Esophagus squamous epithelium (tissue), 5 donors: ENCODE measurements around the gene COLQ. TPM values are rescaled to one million over a fixed set of nuclear protein-coding genes. Genes with fewer than 3 reads are reported as not detected.
"Not testable (repeated sequence)": the region's sequence is repeated elsewhere in the genome, so short reads cannot be mapped to it uniquely, and the experiment has no call there.

Source experiments
- DNase-seq: peaks from one replicate; lab custom pipeline; 2025; lab: John Stamatoyannopoulos, UW
- H3K27ac ChIP-seq, 4 donors: fragments of 200-600 bp; sonication (generic); one replicate each; pipeline ENCODE4 v1.5.1; 2016 to 2019; ENCODE audit warnings: mild to moderate bottlenecking in 1 of 4
- H3K27me3 ChIP-seq, 4 donors: fragments of 200-600 bp; sonication (generic); 1 replicate in 3 of 4; 2 replicates in 1 of 4; pipeline versions ENCODE4 v1.5.1 to v1.6.0; 2017 to 2021; ENCODE audit warnings: antibody characterized with exemption in 1 of 4
- H3K36me3 ChIP-seq, 3 donors: fragments of 200-600 bp; sonication (generic); one replicate each; pipeline ENCODE4 v1.5.1; 2016 to 2019
- H3K4me1 ChIP-seq, 3 donors: fragments of 200-600 bp; sonication (generic); one replicate each; pipeline ENCODE4 v1.5.1; 2017 to 2019
- H3K4me3 ChIP-seq, 4 donors: fragments of 200-600 bp; sonication (generic); 1 replicate in 3 of 4; 2 replicates in 1 of 4; pipeline ENCODE4 v1.5.1; 2016 to 2019; ENCODE audit warnings: mild to moderate bottlenecking in 2 of 4, moderate library complexity in 1 of 4
- H3K9me3 ChIP-seq, 3 donors: fragments of 200-600 bp; sonication (generic); one replicate each; pipeline ENCODE4 v1.5.1; 2016 to 2019
- CTCF ChIP-seq, 6 experiments: fragments of 450-650 bp in 4 of 6; fragments of 200-600 bp in 2 of 6; sonication (generic) in 2 of 6; IDR thresholded peaks; one replicate each; pipeline ENCODE4 v1.5.1; 2016 to 2019; ENCODE audit warnings: antibody characterized with exemption in 6 of 6, mild to moderate bottlenecking in 4 of 6, moderate library complexity in 4 of 6
- POLR2A ChIP-seq, 4 donors: fragments of 450-650 bp; IDR thresholded peaks; one replicate each; pipeline ENCODE4 v1.6.1; 2017; ENCODE audit warnings: antibody characterized with exemption in 4 of 4, mild to moderate bottlenecking in 4 of 4, moderate library complexity in 3 of 4
- WGBS, 2 donors: methylation state at CpG; one replicate each; pipeline ENCODE4 v1.1.5; 2018; 5-methylcytosine and 5-hydroxymethylcytosine counted together
- intact Hi-C: fragments of 100-400 bp; cut with DNase I; formaldehyde crosslinking; loops from one replicate; pipeline ENCODE4 v1.15.0; 2022
- total RNA-seq, 4 donors: library from RNA; depleted of rRNA; stranded (reverse); fragments of >200 nt; gene quantifications; one replicate each; pipeline ENCODE4 v1.1.0, GENCODE V29; 2016
- donor health status: DM: yes; HTN: yes; CAD: no.

The COLQ gene
- total RNA-seq, 4 donors from 2014 or later: 0.70 to 1.1 (median 0.89) TPM

- Histone ChIP-seq H3K36me3 (peaks cover 6 to 51% (median 8%) of the 10 kb centered on the region in 3 donors), H3K9me3 (no peaks in the 10 kb centered on the region), H3K27ac (peak overlapping the region; percentile 76 to 92 (median 89)), H3K4me3 (peak overlapping the region; percentile 71 to 97 (median 88)), H3K4me1 (peaks cover 4 to 63% (median 20%) of the 10 kb centered on the region in 3 donors), H3K27me3 (no peaks in the 10 kb centered on the region)
- WGBS, 2 donors: 1 to 4% methylated on average over 10 to 11 of the region's 11 CpGs
- TF ChIP-seq CTCF (IDR thresholded peaks at IDR 0.05): no peak
- intact Hi-C loops: loop anchor here (10.0 kb wide), 1 partner anchor 137 kb away; no protein-coding TSS in a partner anchor
- no peak for DNase-seq
Observed at GRCh38 chr3:15427981-15428380, 93.5 kb downstream of the COLQ start.

- H3K9me3 ChIP-seq: no peaks in the 10 kb centered on the region
- WGBS, 2 donors: 0% methylated on average over 11 to 21 of the region's 52 CpGs
- no peaks in the 10 kb centered on the region for H3K27me3 ChIP-seq
- TF ChIP-seq POLR2A (IDR thresholded peaks at IDR 0.05): peak in 1 of 4 donors; percentile 29
- peak in 4 of 6 experiments; percentile 14 to 45 (median 25) for TF ChIP-seq CTCF (IDR thresholded peaks at IDR 0.05)
- intact Hi-C loops: loop anchor here (10.0 kb wide), 1 partner anchor 137 kb away; no protein-coding TSS in a partner anchor
- peaks cover 1 to 51% (median 6%) of the 10 kb centered on the region in 3 donors for H3K36me3 ChIP-seq
- peaks cover 4 to 63% (median 20%) of the 10 kb centered on the region in 3 donors for H3K4me1 ChIP-seq
- peak; percentile 17 for DNase-seq
- peak within 1 kb of the TSS; percentile 71 to 97 (median 88) for H3K4me3 ChIP-seq
- peak within 1 kb of the TSS; percentile 76 to 92 (median 89) for H3K27ac ChIP-seq
Observed at GRCh38 chr3:15427182-15427880, 94.2 kb downstream of the COLQ start, which contains the start of the genes EAF1 and METTL6. Gene EAF1 (plus strand): TSS chr3:15427598. CDS start chr3:15427780, 182 bp downstream. Gene METTL6 (minus strand): TSS chr3:15427544. CDS start chr3:15426511, 1,033 bp downstream.

- Histone ChIP-seq H3K27ac (peak overlapping the region; percentile 76 to 92 (median 89)), H3K4me1 (peaks cover 4 to 63% (median 20%) of the 10 kb centered on the region in 3 donors), H3K27me3 (no peaks in the 10 kb centered on the region), H3K4me3 (peak overlapping the region; percentile 71 to 97 (median 88)), H3K9me3 (no peaks in the 10 kb centered on the region), H3K36me3 (peaks cover 0 to 51% (median 6%) of the 10 kb centered on the region in 3 donors)
- intact Hi-C loops: loop anchor here (10.0 kb wide), 1 partner anchor 138 kb away; no protein-coding TSS in a partner anchor
- no peak for DNase-seq
- WGBS, 2 donors: 52 to 63% methylated on average over 13 to 16 of the region's 16 CpGs
- TF ChIP-seq CTCF (IDR thresholded peaks at IDR 0.05) (no peak), POLR2A (IDR thresholded peaks at IDR 0.05) (no peak)
Observed at GRCh38 chr3:15426579-15427118, 94.9 kb downstream of the COLQ start.

- Histone ChIP-seq H3K4me3 (no peak overlapping the region), H3K27me3 (no peaks in the 10 kb centered on the region), H3K9me3 (no peaks in the 10 kb centered on the region), H3K27ac (no peak overlapping the region), H3K36me3 (peaks cover 0 to 91% (median 6%) of the 10 kb centered on the region in 3 donors), H3K4me1 (peaks cover 0 to 13% (median 3%) of the 10 kb centered on the region in 3 donors)
- intact Hi-C loops: loop anchor here (10.0 kb wide), 1 partner anchor 144 kb away; no protein-coding TSS in a partner anchor
- no peak for DNase-seq
- 72 to 82% methylated on average over 4 of the region's 4 CpGs for WGBS, 2 donors
- TF ChIP-seq POLR2A (IDR thresholded peaks at IDR 0.05) (no peak), CTCF (IDR thresholded peaks at IDR 0.05) (no peak)
Observed at GRCh38 chr3:15420871-15421270, 100.6 kb downstream of the COLQ start.

GRCh38 chr3:15410966-15411365 lies 110.5 kb downstream of the COLQ start:
- H3K36me3 ChIP-seq: peaks cover 0 to 74% (median 13%) of the 10 kb centered on the region in 3 donors
- H3K4me3 ChIP-seq, H3K27me3 ChIP-seq, DNase-seq, H3K4me1 ChIP-seq, intact Hi-C loops, H3K27ac ChIP-seq, H3K9me3 ChIP-seq: not testable (repeated sequence)
- WGBS, 2 donors: 93 to 97% methylated on average over 5 to 6 of the region's 7 CpGs
